MCF 10A (cell line): ENCODE results near the gene TMEM116. TPM values are rescaled to one million over a fixed set of nuclear protein-coding genes. Genes with fewer than 3 reads are reported as not detected.
A peak's percentile ranks its signal among the peaks of the same experiment; 100 is the strongest.
"Not testable (repeated sequence)": the region's sequence is repeated elsewhere in the genome, so short reads cannot be mapped to it uniquely, and the experiment has no call there.

ENCODE experiments used
- BruUV-seq: library from RNA; stranded (reverse); fragments of 400-500 nt; replicated peaks from 2 replicates; lab custom pipeline; 2021; lab: Mats Ljungman, UMichigan
- CTCF ChIA-PET: fragments of 300-600 bp; sonication (Branson Sonifier 250); formaldehyde crosslinking; extraction: SDS; loops from one replicate; lab custom pipeline; 2021; ENCODE audit warnings: antibody characterized with exemption, inconsistent platforms; lab: Yijun Ruan, JAX
- POLR2A ChIA-PET: fragments of 300-600, 350-650 bp; sonication (Branson Sonifier 250); formaldehyde crosslinking; extraction: SDS; loops from one replicate; lab custom pipeline; 2020; ENCODE audit warnings: antibody characterized with exemption, inconsistent platforms; lab: Yijun Ruan, JAX
- DNase-seq: peaks from one replicate; pipeline ENCODE4 v3.0.0-alpha.2; 2018; ENCODE audit not compliant: unreplicated experiment
- H3K27ac Mint-ChIP-seq: one replicate; pipeline ENCODE4 v1.8.0; 2022; ENCODE audit warnings: mild to moderate bottlenecking, low read depth, mixed read lengths; ENCODE audit not compliant: unreplicated experiment
- H3K27me3 Mint-ChIP-seq: one replicate; pipeline ENCODE4 v1.8.0; 2022; ENCODE audit warnings: mixed read lengths; ENCODE audit not compliant: insufficient read depth, unreplicated experiment
- H3K36me3 Mint-ChIP-seq: one replicate; pipeline ENCODE4 v1.8.0; 2022; ENCODE audit warnings: mild to moderate bottlenecking, moderate library complexity, mixed read lengths; ENCODE audit not compliant: insufficient read depth, unreplicated experiment
- H3K4me1 Mint-ChIP-seq: one replicate; pipeline ENCODE4 v1.8.0; 2022; ENCODE audit warnings: mixed read lengths; ENCODE audit not compliant: insufficient read depth, unreplicated experiment
- H3K4me3 Mint-ChIP-seq: one replicate; pipeline ENCODE4 v1.8.0; 2022; ENCODE audit warnings: mild to moderate bottlenecking, moderate library complexity, mixed read lengths; ENCODE audit not compliant: unreplicated experiment
- H3K9me3 Mint-ChIP-seq: one replicate; pipeline ENCODE4 v1.8.0; 2022; ENCODE audit warnings: mixed read lengths; ENCODE audit not compliant: unreplicated experiment
- intact Hi-C: fragments of 100-400 bp; cut with micrococcal nuclease; formaldehyde crosslinking; loops from 2 replicates; pipeline ENCODE4 v1.14.1; 2022
- total RNA-seq: library from RNA; stranded (reverse); gene quantifications from 2 replicates; pipeline ENCODE4 v1.2.3, GENCODE V29; 2022
- TF ChIP-seq, protein P1 (sequence below): fragments of 200-600 bp; IDR thresholded peaks from one replicate; pipeline ENCODE4 v1.8.0; 2022; ENCODE audit warnings: antibody characterized with exemption, mild to moderate bottlenecking; ENCODE audit not compliant: unreplicated experiment

Gene TMEM116
- total RNA-seq, 1 experiment from 2014 or later: 15.2 TPM

DNA sequence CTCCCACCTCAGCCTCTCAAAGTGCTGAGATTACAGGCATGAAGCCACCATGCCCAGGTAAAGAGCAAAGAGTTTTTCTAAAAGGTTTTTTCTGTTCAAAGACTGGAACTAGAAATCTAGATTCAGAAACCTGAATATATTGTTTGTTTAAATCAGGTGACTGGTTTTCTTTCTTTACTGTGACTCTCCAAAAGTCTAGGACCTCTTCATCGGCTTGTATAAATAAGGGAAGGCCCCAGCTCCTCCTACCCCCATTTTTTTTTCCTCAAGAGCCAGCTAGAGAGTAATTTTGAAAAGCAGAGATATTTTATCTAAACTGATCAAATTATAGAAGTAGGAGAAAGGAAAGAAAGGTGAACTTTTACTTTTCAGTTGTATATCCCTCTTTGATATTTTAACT lies 48.0 kb downstream of the TMEM116 start:
- Mint-ChIP-seq H3K36me3 (no peaks in the 10 kb centered on the region), H3K27me3 (no peaks in the 10 kb centered on the region), H3K4me1 (no peaks in the 10 kb centered on the region), H3K9me3 (peaks cover 11% of the 10 kb centered on the region), H3K27ac (no peak overlapping the region), H3K4me3 (no peak overlapping the region)
- TF ChIP-seq, protein P1, sequence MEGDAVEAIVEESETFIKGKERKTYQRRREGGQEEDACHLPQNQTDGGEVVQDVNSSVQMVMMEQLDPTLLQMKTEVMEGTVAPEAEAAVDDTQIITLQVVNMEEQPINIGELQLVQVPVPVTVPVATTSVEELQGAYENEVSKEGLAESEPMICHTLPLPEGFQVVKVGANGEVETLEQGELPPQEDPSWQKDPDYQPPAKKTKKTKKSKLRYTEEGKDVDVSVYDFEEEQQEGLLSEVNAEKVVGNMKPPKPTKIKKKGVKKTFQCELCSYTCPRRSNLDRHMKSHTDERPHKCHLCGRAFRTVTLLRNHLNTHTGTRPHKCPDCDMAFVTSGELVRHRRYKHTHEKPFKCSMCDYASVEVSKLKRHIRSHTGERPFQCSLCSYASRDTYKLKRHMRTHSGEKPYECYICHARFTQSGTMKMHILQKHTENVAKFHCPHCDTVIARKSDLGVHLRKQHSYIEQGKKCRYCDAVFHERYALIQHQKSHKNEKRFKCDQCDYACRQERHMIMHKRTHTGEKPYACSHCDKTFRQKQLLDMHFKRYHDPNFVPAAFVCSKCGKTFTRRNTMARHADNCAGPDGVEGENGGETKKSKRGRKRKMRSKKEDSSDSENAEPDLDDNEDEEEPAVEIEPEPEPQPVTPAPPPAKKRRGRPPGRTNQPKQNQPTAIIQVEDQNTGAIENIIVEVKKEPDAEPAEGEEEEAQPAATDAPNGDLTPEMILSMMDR: no peak
- no peak for DNase-seq
- BruUV-seq: no TSS peak
- intact Hi-C loops: no loop called here
- ChIA-PET POLR2A (interaction anchor here (0.8 kb wide), 1 partner anchor 10 kb away, joined by 3 read pairs; no protein-coding TSS in a partner anchor), CTCF (no interaction called here)

GRCh38 chr12:111959518-111959917 lies 53.4 kb downstream of the TMEM116 start:
- DNase-seq, intact Hi-C loops, BruUV-seq, POLR2A ChIA-PET, H3K27me3 Mint-ChIP-seq, H3K4me1 Mint-ChIP-seq, H3K27ac Mint-ChIP-seq, H3K36me3 Mint-ChIP-seq, H3K4me3 Mint-ChIP-seq, CTCF ChIA-PET: not testable (repeated sequence)
- H3K9me3 Mint-ChIP-seq: peaks cover 22% of the 10 kb centered on the region

- H3K27me3 Mint-ChIP-seq, H3K4me3 Mint-ChIP-seq, H3K36me3 Mint-ChIP-seq, DNase-seq, BruUV-seq, POLR2A ChIA-PET, intact Hi-C loops, H3K27ac Mint-ChIP-seq: not testable (repeated sequence)
- Mint-ChIP-seq H3K4me1 (peaks cover 13% of the 10 kb centered on the region), H3K9me3 (peaks cover 22% of the 10 kb centered on the region)
- CTCF ChIA-PET: interaction anchor here (0.6 kb wide), 1 partner anchor 18 kb away, joined by 3 read pairs; no protein-coding TSS in a partner anchor
Observed at GRCh38 chr12:111957224-111957623, 55.7 kb downstream of the TMEM116 start.

DNA sequence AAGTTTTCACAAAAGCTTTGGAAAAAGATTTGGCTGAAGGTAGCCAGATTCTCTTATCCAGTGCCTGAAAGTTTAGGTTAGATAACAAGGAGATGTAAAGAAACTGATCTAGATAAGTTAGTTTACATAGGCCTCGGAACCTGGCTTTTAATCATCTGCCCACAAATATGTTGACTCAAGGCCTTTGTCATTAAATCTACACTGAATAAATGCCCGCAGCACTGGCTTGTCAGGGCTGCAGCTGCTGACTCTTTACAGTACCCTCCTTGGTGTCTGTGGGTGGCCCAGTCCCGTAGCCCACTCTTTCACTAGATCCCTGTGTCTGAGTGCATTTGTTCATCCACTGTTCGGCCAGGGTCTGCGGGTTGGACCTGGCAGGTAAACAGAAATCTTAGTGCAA lies 58.0 kb downstream of the TMEM116 start:
- H3K36me3 Mint-ChIP-seq: peaks cover 6% of the 10 kb centered on the region
- CTCF ChIA-PET: interaction anchor here (0.9 to 1.2 kb wide), 2 partner anchors 9 to 10 kb away, joined by 3 to 6 read pairs; no protein-coding TSS in a partner anchor
- TF ChIP-seq, protein P1: no peak
- no peak overlapping the region for H3K27ac Mint-ChIP-seq
- intact Hi-C loops: no loop called here
- POLR2A ChIA-PET: interaction anchor here (0.6 to 2.2 kb wide), 3 partner anchors 57 to 61 kb away, joined by 3 to 6 read pairs (median 3); partner anchors contain the start of genes ERP29 and TMEM116
- H3K27me3 Mint-ChIP-seq: no peaks in the 10 kb centered on the region
- no TSS peak for BruUV-seq
- H3K4me3 Mint-ChIP-seq: no peak overlapping the region
- peaks cover 13% of the 10 kb centered on the region for H3K4me1 Mint-ChIP-seq
- DNase-seq: no peak
- peaks cover 12% of the 10 kb centered on the region for H3K9me3 Mint-ChIP-seq

- CTCF ChIA-PET: no interaction called here
Observed at GRCh38 chr12:111953455-111953854, 59.5 kb downstream of the TMEM116 start.

DNA sequence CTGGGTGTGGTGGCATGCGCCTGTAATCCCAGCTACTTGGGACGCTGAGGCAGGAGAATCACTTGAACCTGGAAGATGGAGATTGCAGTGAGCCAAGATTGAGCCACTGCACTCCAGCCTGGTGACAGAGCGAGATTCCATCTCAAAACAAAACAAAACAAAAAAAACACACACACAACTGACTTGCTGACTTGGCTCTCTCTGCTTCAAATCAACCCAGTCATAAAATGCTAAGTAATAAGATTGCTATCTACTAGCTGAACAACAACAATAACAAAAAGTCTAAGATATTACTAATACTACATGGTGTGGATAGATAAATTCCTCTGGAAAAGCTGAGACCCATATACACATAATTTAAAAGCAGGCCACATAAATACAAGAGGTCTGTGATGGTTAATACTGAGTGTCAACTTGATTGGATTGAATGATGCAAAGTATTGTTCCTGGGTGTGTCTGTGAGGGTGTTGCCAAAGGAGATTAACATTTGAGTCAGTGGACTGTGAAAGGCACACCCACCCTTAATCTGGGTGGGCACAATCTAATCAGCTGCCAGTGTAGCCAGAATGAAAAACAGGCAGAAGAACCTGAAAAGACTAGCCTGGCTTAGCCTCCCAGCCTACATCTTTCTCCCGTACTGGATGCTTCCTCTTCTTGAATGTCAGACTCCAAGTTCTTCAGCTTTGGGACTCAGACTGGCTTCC lies 60.7 kb downstream of the TMEM116 start:
- H3K27me3 Mint-ChIP-seq, H3K36me3 Mint-ChIP-seq, intact Hi-C loops, DNase-seq, H3K9me3 Mint-ChIP-seq, BruUV-seq, H3K27ac Mint-ChIP-seq, H3K4me3 Mint-ChIP-seq: not testable (repeated sequence)
- H3K4me1 Mint-ChIP-seq: peaks cover 13% of the 10 kb centered on the region
- ChIA-PET CTCF (interaction anchor here (0.6 to 0.9 kb wide), 3 partner anchors 12 to 83 kb away, joined by 3 to 4 read pairs (median 3); no protein-coding TSS in a partner anchor), POLR2A (interaction anchor here (2.1 kb wide), 1 partner anchor 61 kb away, joined by 12 read pairs; the partner anchor contains the start of genes ERP29 and TMEM116)

More at GRCh38 chr12:111953455-111953854, 59.5 kb downstream of the TMEM116 start:
- intact Hi-C loops: no loop called here
- H3K27ac Mint-ChIP-seq: no peak overlapping the region
- no TSS peak for BruUV-seq
- H3K36me3 Mint-ChIP-seq: peaks cover 6% of the 10 kb centered on the region
- POLR2A ChIA-PET: interaction anchor here (0.6 to 2.2 kb wide), 2 partner anchors 60 to 109 kb away, joined by 4 to 6 read pairs; partner anchors contain the start of genes ERP29 and TMEM116
- peaks cover 13% of the 10 kb centered on the region for H3K4me1 Mint-ChIP-seq
- peaks cover 3% of the 10 kb centered on the region for H3K9me3 Mint-ChIP-seq
- H3K27me3 Mint-ChIP-seq: no peaks in the 10 kb centered on the region
- no peak overlapping the region for H3K4me3 Mint-ChIP-seq
- TF ChIP-seq, protein P1: no peak
- peak; percentile 55 for DNase-seq
